H1 (cell line): Measurements from ENCODE around the gene FRG2. TPM values are rescaled to one million over a fixed set of nuclear protein-coding genes. Genes with fewer than 3 reads are reported as not detected.
A peak's percentile ranks its signal among the peaks of the same experiment; 100 is the strongest.

ENCODE experiments used
- CTCF ChIA-PET: fragments of 300-600 bp; sonication (Branson Sonifier 250); formaldehyde crosslinking; loops from one replicate; lab custom pipeline; 2021; ENCODE audit not compliant: partially characterized antibody; lab: Charles Lee
- POLR2A ChIA-PET: fragments of 300-600 bp; sonication (Branson Sonifier 250); formaldehyde crosslinking; loops from one replicate; lab custom pipeline; 2021; ENCODE audit warnings: inconsistent platforms; ENCODE audit not compliant: partially characterized antibody; lab: Charles Lee
- DNase-seq, 2 experiments: peaks; one replicate each; pipeline versions ENCODE4 v3.0.0 to v3.0.0-alpha.2; 2010 to 2022; ENCODE audit warnings: low spot score in 2 of 2, low read depth in 1 of 2, mixed read lengths in 1 of 2
- FAIRE-seq: peaks from 2 replicates; lab custom pipeline; 2011; peaks lifted over from hg19 to GRCh38; lab: Jason Lieb, UNC
- H2AFZ ChIP-seq: 2 replicates; pipeline ENCODE4 v1.8.1; 2012; ENCODE audit warnings: low read length, inconsistent platforms
- H2AK5ac ChIP-seq: 2 replicates; pipeline ENCODE4 v1.6.1; 2013; ENCODE audit warnings: low read depth, low read length
- H2BK120ac ChIP-seq: replicated peaks from 2 replicates; pipeline ENCODE3; 2013; ENCODE audit warnings: low read depth, low read length, inconsistent platforms
- H2BK12ac ChIP-seq: 2 replicates; pipeline ENCODE4 v1.6.1; 2013; ENCODE audit warnings: low read depth, low read length
- H2BK15ac ChIP-seq: 2 replicates; pipeline ENCODE4 v1.6.1; 2013; ENCODE audit warnings: low read length
- H2BK20ac ChIP-seq: 2 replicates; pipeline ENCODE4 v1.6.1; 2013; ENCODE audit warnings: low read length
- H2BK5ac ChIP-seq: 2 replicates; pipeline ENCODE4 v1.6.1; 2013; ENCODE audit warnings: low read depth, low read length
- H3K14ac ChIP-seq: 2 replicates; pipeline ENCODE4 v1.6.1; 2013; ENCODE audit warnings: inconsistent platforms; ENCODE audit not compliant: insufficient read length
- H3K18ac ChIP-seq: 2 replicates; pipeline ENCODE4 v1.6.1; 2013; ENCODE audit warnings: low read length; ENCODE audit errors: extremely low read depth
- H3K23ac ChIP-seq: 2 replicates; pipeline ENCODE4 v1.6.1; 2013; ENCODE audit warnings: inconsistent platforms; ENCODE audit not compliant: insufficient read length
- H3K23me2 ChIP-seq: 2 replicates; pipeline ENCODE4 v1.6.1; 2013; ENCODE audit warnings: low read depth, low read length
- H3K27ac ChIP-seq: 2 replicates; pipeline ENCODE4 v1.6.1; 2011; ENCODE audit warnings: low read depth, low read length, inconsistent platforms
- H3K27me3 ChIP-seq, 4 experiments: replicated peaks in 1 of 4; 1 replicate in 1 of 4; 2 replicates in 3 of 4; pipeline versions ENCODE4 v1.6.1 to v1.8.1; 2011 to 2013; ENCODE audit warnings: low read length in 3 of 4, mild to moderate bottlenecking in 3 of 4, inconsistent platforms in 2 of 4, mixed read lengths in 2 of 4, moderate library complexity in 1 of 4; ENCODE audit not compliant: control insufficient read depth in 3 of 4, insufficient read depth in 3 of 4; ENCODE audit errors: extremely low read depth in 1 of 4
- H3K36me3 ChIP-seq, 4 experiments: 2 replicates each; pipeline versions ENCODE4 v1.6.1 to v1.8.1; 2011 to 2013; ENCODE audit warnings: mild to moderate bottlenecking in 4 of 4, low read length in 3 of 4, moderate library complexity in 2 of 4, control low read depth in 1 of 4, inconsistent platforms in 1 of 4; ENCODE audit not compliant: insufficient read depth in 4 of 4, control insufficient read depth in 2 of 4
- H3K4ac ChIP-seq: replicated peaks from 2 replicates; pipeline ENCODE3; 2013; ENCODE audit warnings: low read length, low read depth, mixed read lengths, inconsistent platforms; ENCODE audit not compliant: insufficient read length
- H3K4me1 ChIP-seq, 4 experiments: replicated peaks in 1 of 4; 1 replicate in 1 of 4; 2 replicates in 3 of 4; pipeline versions ENCODE4 v1.6.1 to v1.8.1; 2011 to 2013; ENCODE audit warnings: low read length in 3 of 4, inconsistent platforms in 2 of 4, mixed read lengths in 1 of 4; ENCODE audit not compliant: insufficient read depth in 4 of 4, control insufficient read depth in 3 of 4
- H3K4me2 ChIP-seq, 2 experiments: 2 replicates each; pipeline versions ENCODE4 v1.6.1 to v1.8.1; 2011 to 2013; ENCODE audit warnings: low read depth in 2 of 2, low read length in 2 of 2, control low read depth in 1 of 2, inconsistent platforms in 1 of 2, mild to moderate bottlenecking in 1 of 2; ENCODE audit not compliant: insufficient read depth in 1 of 2
- H3K4me3 ChIP-seq, 4 experiments: fragments of 200-600, 300-600 bp in 1 of 4; sonication (generic), shearing (Covaris generic), sonication (Bioruptor Twin) in 1 of 4; 2 replicates each; pipeline versions ENCODE4 v1.5.1 to v1.8.1; 2011 to 2016; ENCODE audit warnings: low read length in 4 of 4, low read depth in 3 of 4, control low read depth in 2 of 4, inconsistent platforms in 2 of 4, mild to moderate bottlenecking in 2 of 4, mixed read lengths in 1 of 4, moderate library complexity in 1 of 4; ENCODE audit not compliant: insufficient read depth in 2 of 4; ENCODE audit errors: extremely low read depth in 1 of 4
- H3K56ac ChIP-seq: replicated peaks from 2 replicates; pipeline ENCODE3; 2013; ENCODE audit warnings: low read depth, mild to moderate bottlenecking, mixed read lengths, low read length, inconsistent platforms; ENCODE audit not compliant: insufficient read length
- H3K79me1 ChIP-seq: 2 replicates; pipeline ENCODE4 v1.6.1; 2013; ENCODE audit warnings: low read depth, low read length, control low read depth
- H3K79me2 ChIP-seq, 2 experiments: 2 replicates each; pipeline versions ENCODE4 v1.6.1 to v1.8.1; 2012 to 2013; ENCODE audit warnings: low read length in 2 of 2, mild to moderate bottlenecking in 2 of 2, inconsistent platforms in 1 of 2; ENCODE audit not compliant: insufficient read depth in 2 of 2, control insufficient read depth in 1 of 2
- H3K9ac ChIP-seq, 4 experiments: replicated peaks in 1 of 4; 1 replicate in 1 of 4; 2 replicates in 3 of 4; pipeline versions ENCODE4 v1.6.1 to v1.8.1; 2011 to 2013; ENCODE audit warnings: low read depth in 3 of 4, low read length in 3 of 4, control low read depth in 2 of 4, mild to moderate bottlenecking in 2 of 4, moderate library complexity in 2 of 4, inconsistent platforms in 1 of 4; ENCODE audit errors: extremely low read depth in 1 of 4
- H3K9me3 ChIP-seq, 2 experiments: 2 replicates each; pipeline versions ENCODE4 v1.6.1 to v1.8.1; 2012 to 2013; ENCODE audit warnings: mild to moderate bottlenecking in 2 of 2, moderate library complexity in 2 of 2, control low read depth in 1 of 2, inconsistent platforms in 1 of 2, low read depth in 1 of 2, low read length in 1 of 2, mixed read lengths in 1 of 2; ENCODE audit not compliant: insufficient read depth in 2 of 2
- H4K20me1 ChIP-seq, 2 experiments: replicated peaks in 1 of 2; 2 replicates each; pipeline versions ENCODE3 to v1.8.1; 2011 to 2013; ENCODE audit warnings: inconsistent platforms in 2 of 2, low read length in 2 of 2, mild to moderate bottlenecking in 1 of 2; ENCODE audit not compliant: insufficient read depth in 2 of 2, control insufficient read depth in 1 of 2
- H4K5ac ChIP-seq: 2 replicates; pipeline ENCODE4 v1.6.1; 2013; ENCODE audit warnings: low read length, low read depth, mixed read lengths, inconsistent platforms; ENCODE audit not compliant: insufficient read length
- H4K8ac ChIP-seq: 2 replicates; pipeline ENCODE4 v1.8.0; 2013; ENCODE audit warnings: mild to moderate bottlenecking, moderate library complexity, low read length, inconsistent platforms; ENCODE audit not compliant: insufficient read depth; ENCODE audit errors: extremely low read depth
- H4K91ac ChIP-seq: replicated peaks from 2 replicates; pipeline ENCODE3; 2013; ENCODE audit warnings: low read length, mixed read lengths, inconsistent platforms; ENCODE audit not compliant: insufficient read length
- BRCA1 ChIP-seq: IDR thresholded peaks from 2 replicates; pipeline ENCODE4 v1.6.1; 2012; ENCODE audit warnings: low read depth, low read length, improper control_type of control experiment
- EGR1 ChIP-seq: IDR thresholded peaks from 2 replicates; pipeline ENCODE4 v1.6.1; 2011; ENCODE audit warnings: low read depth, low read length, borderline replicate concordance
- GABPA ChIP-seq: IDR thresholded peaks from 2 replicates; pipeline ENCODE4 v1.6.1; 2011; ENCODE audit warnings: mild to moderate bottlenecking, low read length, moderate library complexity, borderline replicate concordance; ENCODE audit not compliant: insufficient read depth
- NRF1 ChIP-seq: IDR thresholded peaks from 2 replicates; pipeline ENCODE4 v1.6.1; 2011; ENCODE audit warnings: mild to moderate bottlenecking, low read depth, low read length, improper control_type of control experiment
- POU5F1 ChIP-seq: IDR thresholded peaks from 2 replicates; pipeline ENCODE4 v1.6.1; 2011; ENCODE audit warnings: low read depth, mild to moderate bottlenecking, low read length, moderate library complexity
- RBBP5 ChIP-seq: IDR thresholded peaks from 2 replicates; pipeline ENCODE4 v1.7.1; 2012; ENCODE audit warnings: low read depth, mild to moderate bottlenecking, inconsistent platforms, low read length, moderate library complexity, borderline replicate concordance
- RNF2 ChIP-seq: fragments of 200-900, 300-1000 bp; sonication (generic); IDR thresholded peaks from 2 replicates; pipeline ENCODE4 v1.7.1; 2016; ENCODE audit warnings: borderline replicate concordance, low read depth, mild to moderate bottlenecking, antibody characterized with exemption, low read length; ENCODE audit not compliant: poor library complexity, severe bottlenecking; ENCODE audit errors: missing control alignments
- SIRT6 ChIP-seq: IDR thresholded peaks from one replicate; pipeline ENCODE4 v1.7.1; 2012; ENCODE audit warnings: low read length, inconsistent platforms
- TBP ChIP-seq: IDR thresholded peaks from 2 replicates; pipeline ENCODE4 v1.6.1; 2011; ENCODE audit warnings: low read depth, low read length, improper control_type of control experiment
- WGBS, 2 experiments: shearing (Covaris generic) in 1 of 2; methylation state at CpG; one replicate each; pipeline versions ENCODE4 v1.1.6 to v1.1.7; 2013 to 2015; ENCODE audit warnings: low lambda C conversion rate in 2 of 2, mixed read lengths in 2 of 2, inconsistent platforms in 1 of 2, low coverage in 1 of 2, missing lambda C conversion rate in 1 of 2; ENCODE audit not compliant: insufficient replicate concordance in 2 of 2, insufficient coverage in 1 of 2, insufficient read length in 1 of 2; ENCODE audit errors: extremely low coverage in 1 of 2, missing lambda C conversion rate in 1 of 2; 5-methylcytosine and 5-hydroxymethylcytosine counted together
- polyA plus RNA-seq, 7 experiments: library from polyadenylated mRNA; depleted of rRNA in 3 of 7; stranded (reverse) in 5 of 7; unstranded in 2 of 7; fragments of >200 nt in 5 of 7; fragments of 200-250 nt in 2 of 7; gene quantifications; 1 replicate in 5 of 7; 2 replicates in 1 of 7; 4 replicates in 1 of 7; pipeline versions ENCODE4 v1.2.1 to v1.2.3, GENCODE V29; 2011 to 2013; ENCODE audit warnings: missing spikeins in 2 of 7, mixed read lengths in 2 of 7
- total RNA-seq: library from RNA; stranded (reverse); fragmentation: NEBNext Ultra II Directional; extraction: Animal tissue kit (Norgen Biotek cat#: 25700); gene quantifications from 2 replicates; pipeline ENCODE4 v1.2.1, GENCODE V29; 2021
- TF ChIP-seq, protein P1 (sequence below): IDR thresholded peaks from 2 replicates; pipeline ENCODE4 v1.6.1; 2012; ENCODE audit warnings: low read length, inconsistent platforms

Gene FRG2
- total and polyA plus RNA-seq, 2 of the 8 experiments (the other 6 are each of a cell fraction or from before 2014, with no cell fraction given) = not detected

DNA sequence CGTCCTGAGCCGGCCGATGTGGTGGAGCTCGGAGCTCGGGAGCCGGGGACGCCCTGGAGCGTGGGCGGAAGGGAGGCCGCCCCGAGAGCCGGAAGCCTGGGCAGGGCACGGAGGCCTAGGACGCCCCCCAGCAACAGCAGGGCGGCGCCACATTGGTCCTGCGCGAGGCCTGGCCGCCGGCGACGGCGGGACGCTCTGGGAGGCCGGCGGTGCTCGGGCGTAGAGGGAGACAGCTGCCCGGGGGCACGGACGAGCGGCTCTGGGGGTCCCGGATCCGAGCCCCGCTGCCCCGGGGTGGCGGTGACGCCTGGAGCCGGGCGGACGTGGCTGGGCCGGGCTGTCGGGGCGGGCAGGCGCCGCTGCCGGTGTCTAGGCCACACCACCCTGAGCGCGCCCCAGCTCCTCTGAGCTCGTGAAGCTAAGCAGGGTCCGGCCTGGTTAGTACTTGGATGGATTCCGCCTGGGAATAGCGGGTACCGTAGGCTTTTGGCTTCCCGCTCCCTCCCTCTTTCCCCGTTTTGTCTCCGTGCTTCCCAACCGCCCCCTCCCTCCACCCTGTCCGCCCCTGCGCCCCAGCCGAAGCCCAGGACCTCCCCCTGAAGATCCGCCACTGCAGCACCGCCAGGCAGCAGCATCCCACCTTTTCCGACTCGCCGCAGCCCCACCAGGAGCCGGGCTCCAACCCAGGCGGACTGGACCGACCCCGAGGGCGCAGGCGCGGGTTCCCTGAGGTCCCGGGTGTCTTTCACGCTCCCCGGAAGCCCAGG, 12.1 kb downstream of the FRG2 start:
- peak overlapping the region; percentile 29 to 66 (median 44) for H3K4me3 ChIP-seq
- H3K9me3 ChIP-seq = no peaks in the 10 kb centered on the region; a peak in 1 of 4 replicates
- peak in 1 of 2 experiments; percentile 80 for DNase-seq
- no peak overlapping the region for H4K5ac ChIP-seq
- H2AK5ac ChIP-seq = no peak overlapping the region
- no peaks in the 10 kb centered on the region; the same call in 1 of the 2 replicates for H3K23me2 ChIP-seq
- H4K20me1 ChIP-seq = peaks cover 0 to 5% of the 10 kb centered on the region in 2 experiments
- H3K79me1 ChIP-seq = no peaks in the 10 kb centered on the region
- ChIA-PET POLR2A (no interaction called here), CTCF (no interaction called here)
- no peak overlapping the region for H2AFZ ChIP-seq
- no peak overlapping the region for H2BK120ac ChIP-seq
- WGBS, 2 experiments = 25% methylated on average over 43 of the region's 76 CpGs; no CpG with 5 or more reads in 1 of the 2 experiments
- H3K9ac ChIP-seq = peak overlapping the region in 1 of 4 experiments; percentile 53; a peak in 1 of 7 replicates
- no peak overlapping the region for H3K18ac ChIP-seq
- H2BK20ac ChIP-seq = no peak overlapping the region
- no peak overlapping the region for H4K91ac ChIP-seq
- peak overlapping the region; percentile 70 to 91 for H3K4me2 ChIP-seq
- H2BK12ac ChIP-seq = no peak overlapping the region
- H4K8ac ChIP-seq = no peak overlapping the region; the same call in 1 of the 2 replicates
- H3K4me1 ChIP-seq = peaks cover 5 to 23% (median 13%) of the 10 kb centered on the region in 4 experiments
- H3K56ac ChIP-seq = no peak overlapping the region
- H3K23ac ChIP-seq = no peak overlapping the region
- H3K36me3 ChIP-seq = peaks cover 0 to 4% (median 0%) of the 10 kb centered on the region in 4 experiments; a peak in 1 of 8 replicates
- H3K14ac ChIP-seq = no peak overlapping the region
- H3K79me2 ChIP-seq = no peaks in the 10 kb centered on the region
- H3K27me3 ChIP-seq = peaks cover 49 to 74% (median 60%) of the 10 kb centered on the region in 4 experiments; a peak in 6 of 7 replicates
- FAIRE-seq = no peak
- no peak overlapping the region for H3K4ac ChIP-seq
- H3K27ac ChIP-seq = no peak overlapping the region
- no peak overlapping the region for H2BK15ac ChIP-seq
- no peak overlapping the region for H2BK5ac ChIP-seq
- TF ChIP-seq TBP (peak; percentile 40; the same call in 1 of the 2 replicates), RBBP5 (peak; percentile 48; the same call in 1 of the 2 replicates), BRCA1 (no peak), NRF1 (no peak), SIRT6 (no peak), GABPA (0 out of 2 replicates have a peak, but pooled peaks have one; percentile 13), RNF2 (peak; percentile 4), EGR1 (peak; percentile 78), POU5F1 (no peak)
- TF ChIP-seq, protein P1, sequence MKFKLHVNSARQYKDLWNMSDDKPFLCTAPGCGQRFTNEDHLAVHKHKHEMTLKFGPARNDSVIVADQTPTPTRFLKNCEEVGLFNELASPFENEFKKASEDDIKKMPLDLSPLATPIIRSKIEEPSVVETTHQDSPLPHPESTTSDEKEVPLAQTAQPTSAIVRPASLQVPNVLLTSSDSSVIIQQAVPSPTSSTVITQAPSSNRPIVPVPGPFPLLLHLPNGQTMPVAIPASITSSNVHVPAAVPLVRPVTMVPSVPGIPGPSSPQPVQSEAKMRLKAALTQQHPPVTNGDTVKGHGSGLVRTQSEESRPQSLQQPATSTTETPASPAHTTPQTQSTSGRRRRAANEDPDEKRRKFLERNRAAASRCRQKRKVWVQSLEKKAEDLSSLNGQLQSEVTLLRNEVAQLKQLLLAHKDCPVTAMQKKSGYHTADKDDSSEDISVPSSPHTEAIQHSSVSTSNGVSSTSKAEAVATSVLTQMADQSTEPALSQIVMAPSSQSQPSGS = no peak
